HCT116 (cell line): ENCODE measurements around the gene GRIK3. TPM values are rescaled to one million over a fixed set of nuclear protein-coding genes. Genes with fewer than 3 reads are reported as not detected.

Experiments
- ATAC-seq: fragments of 200-7000 bp; cut with Tn5 transposase; 2 replicates; pipeline ENCODE4 v1.9.1; 2020; ENCODE audit warnings: mild to moderate bottlenecking, moderate library complexity
- BruUV-seq: library from RNA; stranded (reverse); fragments of 400-500 nt; replicated peaks from 2 replicates; lab custom pipeline; 2021; lab: Mats Ljungman, UMichigan
- CTCF ChIA-PET: fragments of 300-600 bp; sonication (Branson Sonifier 250); formaldehyde crosslinking; loops from one replicate; lab custom pipeline; 2021; ENCODE audit warnings: antibody characterized with exemption; lab: Charles Lee
- POLR2A ChIA-PET: fragments of 300-600, 350-600 bp; sonication (Branson Sonifier 250); formaldehyde crosslinking; loops from one replicate; lab custom pipeline; 2021; ENCODE audit warnings: antibody characterized with exemption; lab: Charles Lee
- RAD21 ChIA-PET, 2 experiments: fragments of 300-600 bp; sonication (Branson Sonifier 250); formaldehyde crosslinking; loops; one replicate each; lab custom pipeline; 2023; ENCODE audit warnings: low total read pairs in 2 of 2; ENCODE audit not compliant: uncharacterized antibody in 2 of 2, unreplicated experiment in 2 of 2, low non-redundant PET in 1 of 2; lab: Charles Lee
- DNase-seq: peaks from one replicate; pipeline ENCODE4 v3.0.0-alpha.2; 2010; ENCODE audit warnings: low read depth, low spot score
- H2AFZ ChIP-seq: fragments of 200-600 bp; shearing (Covaris generic), sonication (generic); 2 replicates; pipeline ENCODE4 v1.6.1; 2017; ENCODE audit warnings: low read depth, mixed run types, mixed read lengths, antibody characterized with exemption, low read length; ENCODE audit not compliant: poor library complexity, severe bottlenecking
- H3K27ac ChIP-seq: 2 replicates; pipeline ENCODE4 v1.5.1; 2012; ENCODE audit warnings: low read depth, low read length
- H3K27me3 ChIP-seq: fragments of 200-600 bp; sonication (generic); 2 replicates; pipeline ENCODE4 v1.6.1; 2016; ENCODE audit warnings: mixed run types, low read length, mixed read lengths; ENCODE audit not compliant: insufficient read depth
- H3K36me3 ChIP-seq, 2 experiments: fragments of 200-500 bp in 1 of 2; fragments of 200-600 bp in 1 of 2; sonication (Bioruptor generic) in 1 of 2; sonication (generic) in 1 of 2; 2 replicates each; pipeline versions ENCODE4 v1.5.1 to v1.6.1; 2014 to 2016; ENCODE audit warnings: low read length in 2 of 2, inconsistent platforms in 1 of 2, mixed read lengths in 1 of 2, mixed run types in 1 of 2; ENCODE audit not compliant: insufficient read depth in 2 of 2, control insufficient read depth in 1 of 2
- H3K4me1 ChIP-seq, 2 experiments: fragments of 200-600 bp in 1 of 2; sonication (generic) in 1 of 2; 2 replicates each; pipeline versions ENCODE4 v1.5.1 to v1.6.1; 2012 to 2017; ENCODE audit warnings: low read length in 2 of 2, inconsistent platforms in 1 of 2, mild to moderate bottlenecking in 1 of 2, mixed read lengths in 1 of 2, mixed run types in 1 of 2, moderate library complexity in 1 of 2; ENCODE audit not compliant: insufficient read depth in 2 of 2, control insufficient read depth in 1 of 2
- H3K4me2 ChIP-seq: fragments of 200-600 bp; sonication (generic); 2 replicates; pipeline ENCODE4 v1.6.1; 2017; ENCODE audit warnings: mixed run types, low read length, mixed read lengths
- H3K4me3 ChIP-seq, 2 experiments: fragments of 200-600 bp in 1 of 2; sonication (generic) in 1 of 2; replicated peaks in 1 of 2; 2 replicates each; pipeline ENCODE4 v1.5.1; 2011 to 2016; ENCODE audit warnings: low read length in 2 of 2, control low read depth in 1 of 2, low read depth in 1 of 2, mild to moderate bottlenecking in 1 of 2, mixed read lengths in 1 of 2, mixed run types in 1 of 2
- H3K79me2 ChIP-seq: fragments of 200-600 bp; sonication (generic); 2 replicates; pipeline ENCODE4 v1.6.1; 2017; ENCODE audit warnings: mild to moderate bottlenecking, mixed run types, low read length, moderate library complexity, mixed read lengths; ENCODE audit not compliant: insufficient read depth
- H3K9ac ChIP-seq: fragments of 200-600 bp; sonication (generic); 2 replicates; pipeline ENCODE4 v1.6.1; 2016; ENCODE audit warnings: low read length, mixed read lengths
- H3K9me2 ChIP-seq: fragments of 200-600 bp; sonication (generic), shearing (Covaris generic); 2 replicates; pipeline ENCODE4 v1.6.1; 2017; ENCODE audit warnings: mixed run types, mild to moderate bottlenecking, moderate library complexity; ENCODE audit not compliant: insufficient read depth
- H3K9me3 ChIP-seq, 2 experiments: fragments of 200-500 bp in 1 of 2; fragments of 200-600 bp in 1 of 2; sonication (Bioruptor generic) in 1 of 2; sonication (generic) in 1 of 2; 2 replicates each; pipeline ENCODE4 v1.6.1; 2014 to 2017; ENCODE audit warnings: low read length in 2 of 2, mixed read lengths in 2 of 2, inconsistent platforms in 1 of 2, low read depth in 1 of 2, mild to moderate bottlenecking in 1 of 2, mixed run types in 1 of 2, moderate library complexity in 1 of 2; ENCODE audit not compliant: control insufficient read depth in 1 of 2, insufficient read depth in 1 of 2
- H4K20me1 ChIP-seq: fragments of 200-600 bp; sonication (generic), shearing (Covaris generic); 2 replicates; pipeline ENCODE4 v1.6.1; 2017; ENCODE audit warnings: mixed run types, mild to moderate bottlenecking, moderate library complexity; ENCODE audit not compliant: insufficient read depth
- CBX3 ChIP-seq: IDR thresholded peaks from 2 replicates; pipeline ENCODE4 v1.6.1; 2012; ENCODE audit warnings: low read depth
- CEBPB ChIP-seq: IDR thresholded peaks from 2 replicates; pipeline ENCODE4 v1.6.1; 2012; ENCODE audit warnings: low read depth
- EZH2 ChIP-seq: fragments of 200-600 bp; sonication (generic); IDR thresholded peaks from 2 replicates; pipeline ENCODE4 v1.6.1; 2017; ENCODE audit warnings: antibody characterized with exemption, mixed run types
- FOSL1 ChIP-seq: IDR thresholded peaks from 2 replicates; pipeline ENCODE4 v1.6.1; 2012; ENCODE audit warnings: low read depth
- POLR2AphosphoS5 ChIP-seq: IDR thresholded peaks from 2 replicates; pipeline ENCODE4 v1.6.1; 2011; ENCODE audit warnings: mild to moderate bottlenecking, low read depth, low read length, moderate library complexity
- SIN3A ChIP-seq: IDR thresholded peaks from 2 replicates; pipeline ENCODE4 v1.6.1; 2012; ENCODE audit warnings: low read depth
- SRF ChIP-seq: IDR thresholded peaks from 2 replicates; pipeline ENCODE4 v1.6.1; 2012; ENCODE audit warnings: low read depth
- TCF7L2 ChIP-seq: IDR thresholded peaks from 2 replicates; pipeline ENCODE4 v1.7.0; 2011; ENCODE audit warnings: borderline replicate concordance, inconsistent platforms; ENCODE audit not compliant: insufficient read depth, insufficient read length; ENCODE audit errors: extremely low read depth
- YY1 ChIP-seq: IDR thresholded peaks from 2 replicates; pipeline ENCODE4 v1.6.1; 2011; ENCODE audit warnings: low read length, low read depth, moderate library complexity, mild to moderate bottlenecking; ENCODE audit not compliant: insufficient replicate concordance; ENCODE audit errors: extremely low read depth
- ZFX ChIP-seq: fragments of 450-650 bp; IDR thresholded peaks from 2 replicates; pipeline ENCODE4 v1.6.1; 2017
- ZNF274 ChIP-seq: fragments of 200-500 bp; sonication (Bioruptor generic); IDR thresholded peaks from 2 replicates; pipeline ENCODE4 v1.6.1; 2014; ENCODE audit warnings: mild to moderate bottlenecking, low read depth, low read length, inconsistent platforms
- intact Hi-C: fragments of 100-400 bp; cut with micrococcal nuclease; formaldehyde crosslinking; loops from 2 replicates; pipeline ENCODE4 v1.10.0; 2022
- total RNA-seq: library from RNA; stranded (reverse); gene quantifications from one replicate; pipeline ENCODE4 v1.2.1, GENCODE V29; 2021; ENCODE audit not compliant: unreplicated experiment
- TF ChIP-seq, protein P1 (sequence below): IDR thresholded peaks from 2 replicates; pipeline ENCODE4 v1.6.1; 2012
- TF ChIP-seq, protein P2 (sequence below): IDR thresholded peaks from 2 replicates; pipeline ENCODE4 v1.6.1; 2011; ENCODE audit warnings: mild to moderate bottlenecking, low read length, moderate library complexity; ENCODE audit not compliant: insufficient replicate concordance; ENCODE audit errors: extremely low read depth
- TF ChIP-seq, protein P3 (sequence below): IDR thresholded peaks from 2 replicates; pipeline ENCODE4 v1.6.1; 2012

Gene GRIK3
- total RNA-seq, 1 experiment from 2014 or later: not detected

DNA sequence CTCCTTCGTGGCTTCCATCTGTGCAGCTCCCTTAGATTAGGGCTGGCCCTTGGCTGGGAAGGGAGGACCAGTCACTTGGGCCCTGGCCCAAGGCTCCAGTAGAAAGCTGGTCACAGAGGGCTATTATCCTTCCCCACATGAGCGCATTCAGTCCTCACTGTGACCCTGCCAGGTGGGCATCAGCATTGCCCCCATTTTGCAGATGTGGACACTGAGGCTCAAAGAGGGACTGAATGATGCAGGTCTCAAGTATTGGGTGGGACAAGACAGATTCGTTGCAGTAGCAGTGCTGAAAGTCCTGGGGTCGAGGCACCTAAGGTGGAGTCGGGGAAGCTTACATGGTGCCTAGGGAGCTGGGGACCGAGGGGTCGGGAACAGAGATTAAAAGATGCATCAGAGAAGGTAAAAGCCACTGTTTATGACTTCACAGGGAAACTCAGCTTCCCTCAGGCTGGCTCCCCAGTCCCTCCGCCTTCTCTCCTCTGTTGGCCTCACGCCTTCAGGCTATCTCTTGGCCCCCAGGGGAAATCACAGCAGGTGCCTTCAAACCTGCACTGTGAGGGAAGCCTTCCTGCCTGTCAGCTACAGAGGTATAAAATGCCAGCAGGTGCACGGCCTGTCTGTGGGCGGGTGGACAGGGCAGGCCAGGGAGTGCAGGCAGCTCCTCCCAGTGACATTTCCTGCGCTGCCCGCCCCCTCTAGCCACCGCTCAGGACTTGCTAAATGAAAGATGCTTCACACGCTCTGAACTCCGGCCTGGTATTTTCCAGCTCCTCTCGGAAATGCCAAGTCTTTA, 178.4 kb downstream of the GRIK3 start:
- no peaks in the 10 kb centered on the region for H3K79me2 ChIP-seq
- no peak overlapping the region for H3K4me2 ChIP-seq
- no peak overlapping the region for H2AFZ ChIP-seq
- peaks cover 61% of the 10 kb centered on the region for H3K27me3 ChIP-seq
- TF ChIP-seq SIN3A (no peak), POLR2AphosphoS5 (no peak), ZFX (no peak; the same call in 1 of the 2 replicates), FOSL1 (no peak), SRF (no peak), YY1 (no peak), CEBPB (no peak)
- TF ChIP-seq, protein P1, sequence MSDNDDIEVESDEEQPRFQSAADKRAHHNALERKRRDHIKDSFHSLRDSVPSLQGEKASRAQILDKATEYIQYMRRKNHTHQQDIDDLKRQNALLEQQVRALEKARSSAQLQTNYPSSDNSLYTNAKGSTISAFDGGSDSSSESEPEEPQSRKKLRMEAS: no peak
- POLR2A ChIA-PET: no interaction called here
- H3K27ac ChIP-seq: no peak overlapping the region
- no peak overlapping the region for H3K9ac ChIP-seq
- no peak overlapping the region for H3K4me3 ChIP-seq
- H3K9me2 ChIP-seq: no peaks in the 10 kb centered on the region
- H4K20me1 ChIP-seq: no peaks in the 10 kb centered on the region
- CTCF ChIA-PET: no interaction called here
- no peaks in the 10 kb centered on the region for H3K36me3 ChIP-seq
- no peaks in the 10 kb centered on the region for H3K9me3 ChIP-seq
- no peaks in the 10 kb centered on the region for H3K4me1 ChIP-seq
- RAD21 ChIA-PET: no interaction called here
- DNase-seq: no peak
- ATAC-seq: no peak
- intact Hi-C loops: no loop called here
- no TSS peak for BruUV-seq

DNA sequence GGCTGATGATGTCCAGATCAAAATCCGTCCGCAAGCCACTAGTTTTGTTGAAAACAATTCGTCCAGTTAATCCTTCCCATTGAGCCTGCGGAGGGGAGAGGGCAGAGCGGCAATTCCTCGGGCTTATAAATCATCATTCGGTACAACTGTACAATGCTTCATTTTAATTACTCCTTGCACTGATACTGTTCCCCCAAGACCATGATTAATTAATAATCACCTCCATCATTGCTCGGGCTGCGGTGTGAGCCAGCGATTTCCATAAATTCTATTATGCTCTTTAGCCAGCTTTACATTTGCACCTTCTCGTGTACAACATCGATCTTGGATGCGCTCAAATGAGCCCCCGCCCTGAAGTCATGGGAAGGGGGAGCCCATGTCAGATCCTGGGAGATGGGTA, 180.7 kb downstream of the GRIK3 start:
- DNase-seq: no peak
- Histone ChIP-seq H3K4me1 (no peaks in the 10 kb centered on the region), H4K20me1 (no peaks in the 10 kb centered on the region), H3K27me3 (peaks cover 78% of the 10 kb centered on the region), H2AFZ (no peak overlapping the region), H3K27ac (no peak overlapping the region), H3K9ac (no peak overlapping the region), H3K4me2 (no peak overlapping the region), H3K9me3 (no peaks in the 10 kb centered on the region), H3K9me2 (no peaks in the 10 kb centered on the region), H3K79me2 (no peaks in the 10 kb centered on the region), H3K4me3 (no peak overlapping the region), H3K36me3 (no peaks in the 10 kb centered on the region)
- BruUV-seq: no TSS peak
- ChIA-PET RAD21 (no interaction called here), CTCF (no interaction called here), POLR2A (no interaction called here)
- TF ChIP-seq SRF (no peak), ZNF274 (no peak), POLR2AphosphoS5 (no peak), EZH2 (no peak), FOSL1 (no peak), ZFX (no peak), YY1 (no peak), CBX3 (no peak), TCF7L2 (no peak)
- TF ChIP-seq, protein P2, sequence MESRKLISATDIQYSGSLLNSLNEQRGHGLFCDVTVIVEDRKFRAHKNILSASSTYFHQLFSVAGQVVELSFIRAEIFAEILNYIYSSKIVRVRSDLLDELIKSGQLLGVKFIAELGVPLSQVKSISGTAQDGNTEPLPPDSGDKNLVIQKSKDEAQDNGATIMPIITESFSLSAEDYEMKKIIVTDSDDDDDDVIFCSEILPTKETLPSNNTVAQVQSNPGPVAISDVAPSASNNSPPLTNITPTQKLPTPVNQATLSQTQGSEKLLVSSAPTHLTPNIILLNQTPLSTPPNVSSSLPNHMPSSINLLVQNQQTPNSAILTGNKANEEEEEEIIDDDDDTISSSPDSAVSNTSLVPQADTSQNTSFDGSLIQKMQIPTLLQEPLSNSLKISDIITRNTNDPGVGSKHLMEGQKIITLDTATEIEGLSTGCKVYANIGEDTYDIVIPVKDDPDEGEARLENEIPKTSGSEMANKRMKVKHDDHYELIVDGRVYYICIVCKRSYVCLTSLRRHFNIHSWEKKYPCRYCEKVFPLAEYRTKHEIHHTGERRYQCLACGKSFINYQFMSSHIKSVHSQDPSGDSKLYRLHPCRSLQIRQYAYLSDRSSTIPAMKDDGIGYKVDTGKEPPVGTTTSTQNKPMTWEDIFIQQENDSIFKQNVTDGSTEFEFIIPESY: no peak
- TF ChIP-seq, protein P1: no peak
- TF ChIP-seq, protein P3, sequence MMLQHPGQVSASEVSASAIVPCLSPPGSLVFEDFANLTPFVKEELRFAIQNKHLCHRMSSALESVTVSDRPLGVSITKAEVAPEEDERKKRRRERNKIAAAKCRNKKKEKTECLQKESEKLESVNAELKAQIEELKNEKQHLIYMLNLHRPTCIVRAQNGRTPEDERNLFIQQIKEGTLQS: no peak
- intact Hi-C loops: no loop called here
- ATAC-seq: no peak
